GM18505 (cell line): ENCODE results near the gene OTOG.

Experiments used
- ATAC-seq: cut with Tn5 transposase; IDR thresholded peaks from one replicate; pipeline ENCODE4 v1.9.1; 2021; ENCODE audit not compliant: unreplicated experiment
- POLR2A ChIP-seq: IDR thresholded peaks from 4 replicates; pipeline ENCODE4 v1.6.1; 2011; ENCODE audit warnings: borderline replicate concordance; ENCODE audit not compliant: insufficient read depth, insufficient read length; ENCODE audit errors: extremely low read depth

OTOG gene

GRCh38 chr11:17547051-17547577 lies at the start of gene OTOG:
Gene OTOG, plus strand, starts transcription at chr11:17547259. Its CDS starts 114 bp downstream, at chr11:17547373.
- no peak for ATAC-seq
- TF ChIP-seq POLR2A, result no peak

GRCh38 chr11:17498058-17498457 lies 49.0 kb upstream of the OTOG start:
- no peak for TF ChIP-seq POLR2A
- ATAC-seq, result no peak

GRCh38 chr11:17498475-17498874 lies 48.6 kb upstream of the OTOG start:
- TF ChIP-seq POLR2A, result no peak
- ATAC-seq, result no peak

GRCh38 chr11:17500673-17501072 lies 46.4 kb upstream of the OTOG start:
- no peak for TF ChIP-seq POLR2A
- ATAC-seq, result no peak

- no peak for ATAC-seq
- TF ChIP-seq POLR2A, result no peak
Observed at GRCh38 chr11:17502630-17503029, 44.4 kb upstream of the OTOG start.

- TF ChIP-seq POLR2A, result no peak
- no peak for ATAC-seq
Observed at GRCh38 chr11:17504330-17505107, 42.5 kb upstream of the OTOG start.

- no peak for ATAC-seq
- no peak for TF ChIP-seq POLR2A
Observed at GRCh38 chr11:17505146-17505545, 41.9 kb upstream of the OTOG start.

- TF ChIP-seq POLR2A, result no peak
- ATAC-seq, result no peak
Observed at GRCh38 chr11:17506314-17506713, 40.7 kb upstream of the OTOG start.

- TF ChIP-seq POLR2A, result no peak
- no peak for ATAC-seq
Observed at GRCh38 chr11:17506942-17507341, 40.1 kb upstream of the OTOG start.

GRCh38 chr11:17507773-17508172 lies 39.3 kb upstream of the OTOG start:
- ATAC-seq, result no peak
- TF ChIP-seq POLR2A, result no peak

- TF ChIP-seq POLR2A, result no peak
- ATAC-seq, result no peak
Observed at GRCh38 chr11:17508306-17508705, 38.8 kb upstream of the OTOG start.

GRCh38 chr11:17508791-17509190 lies 38.3 kb upstream of the OTOG start:
- ATAC-seq, result no peak

GRCh38 chr11:17510507-17511206 lies 36.4 kb upstream of the OTOG start:
- TF ChIP-seq POLR2A, result no peak
- no peak for ATAC-seq

More at GRCh38 chr11:17508791-17509190, 38.3 kb upstream of the OTOG start:
- TF ChIP-seq POLR2A, result no peak

- no peak for ATAC-seq
- TF ChIP-seq POLR2A, result no peak
Observed at GRCh38 chr11:17511571-17511970, 35.5 kb upstream of the OTOG start.
